Stimulated activated CD8-positive, alpha-beta memory T cell treated with anti-CD3 and anti-CD28 coated beads, Interleukin-2, amount 100 ng/mL, for 48 hours (primary cell): ENCODE measurements around the gene DYRK1B.
"Not testable (repeated sequence)": the region's sequence is repeated elsewhere in the genome, so short reads cannot be mapped to it uniquely, and the experiment has no call there.

Experiments used
- DNase-seq, 2 donors: peaks; one replicate each; pipeline ENCODE4 v3.0.0-alpha.2; 2020; ENCODE audit warnings: low read depth in 2 of 2

DYRK1B gene

DNA sequence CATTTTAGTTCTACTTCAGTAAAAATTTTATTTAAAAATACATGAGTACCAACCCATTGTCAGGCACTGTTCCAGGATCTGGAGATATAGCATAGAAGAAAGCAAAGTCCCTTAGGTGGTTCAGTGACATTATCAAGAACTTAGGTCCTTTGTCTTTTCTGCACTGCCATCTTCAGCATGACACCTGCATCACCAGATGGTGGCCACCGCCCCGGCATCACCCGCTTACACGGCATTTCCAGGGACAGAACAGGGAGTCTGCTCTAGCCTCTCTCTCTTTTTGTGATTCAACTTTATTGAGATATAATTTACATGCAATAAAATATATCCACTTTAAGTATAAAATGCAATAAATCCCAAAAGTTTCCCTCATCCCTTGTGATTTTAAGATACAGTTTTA lies 23.5 kb downstream of the DYRK1B start:
- no peak for DNase-seq

DNA sequence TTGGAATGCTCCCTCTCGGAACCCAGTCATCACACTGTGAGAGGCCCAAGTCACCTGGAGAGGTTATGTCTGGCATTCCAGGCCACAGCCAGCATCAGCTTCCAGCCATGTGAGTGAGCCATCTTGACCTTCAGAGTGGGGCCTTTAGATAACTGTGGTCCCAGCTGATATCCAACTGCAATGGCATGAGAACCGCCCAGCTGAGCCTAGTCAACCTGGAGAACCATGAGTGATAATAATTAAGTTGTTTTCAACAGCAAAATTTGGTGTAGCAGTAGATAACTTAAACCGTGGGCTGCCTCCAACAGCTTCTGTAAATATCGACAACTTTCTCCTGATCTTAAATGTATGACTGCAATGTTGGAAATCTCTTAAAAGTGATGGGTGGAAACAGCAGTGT lies 24.6 kb downstream of the DYRK1B start:
- no peak for DNase-seq

DNA sequence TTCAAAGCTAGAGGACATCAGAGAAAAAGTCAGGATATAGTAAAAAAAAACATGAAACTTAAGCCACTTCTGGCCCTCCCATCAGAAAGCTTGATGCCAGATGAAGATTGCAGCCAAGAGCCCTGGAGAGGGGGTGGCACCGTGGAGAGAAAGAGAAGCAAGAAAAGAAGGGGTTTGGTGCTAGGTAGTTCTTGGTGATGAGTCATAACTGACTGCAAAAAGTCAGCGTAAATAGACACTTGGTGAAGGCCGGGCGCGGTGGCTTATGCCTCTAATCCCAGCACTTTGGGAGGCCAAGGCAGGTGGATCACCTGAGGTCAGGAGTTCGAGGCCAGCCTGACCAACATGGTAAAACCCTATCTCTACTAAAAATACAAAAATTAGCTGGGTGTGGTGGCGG lies 25.3 kb downstream of the DYRK1B start:
- not testable (repeated sequence) for DNase-seq

DNA sequence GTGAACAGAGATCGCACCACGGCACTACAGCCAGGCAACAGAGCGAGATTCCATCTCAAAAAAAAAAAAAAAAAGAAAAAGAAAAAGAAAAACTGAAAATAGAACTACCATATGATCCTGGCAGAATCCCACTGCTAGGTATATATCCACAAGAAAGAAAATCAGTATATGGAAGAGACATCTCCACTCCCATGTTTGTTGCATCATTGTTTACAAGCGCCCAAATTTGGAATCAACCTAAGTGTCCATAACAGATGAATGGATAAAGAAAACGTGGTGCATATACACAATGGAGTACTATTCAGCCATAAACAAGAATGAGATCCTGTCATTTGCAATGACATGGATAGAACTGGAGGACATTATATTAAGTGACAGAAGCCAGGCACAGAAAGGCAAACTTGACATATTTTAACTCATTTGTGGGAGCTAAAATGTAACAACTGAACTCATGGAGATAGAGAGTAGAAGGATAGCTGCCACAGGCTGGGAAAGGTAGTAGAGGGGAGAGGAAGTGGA lies 26.1 kb downstream of the DYRK1B start:
- DNase-seq, result no peak

DNA sequence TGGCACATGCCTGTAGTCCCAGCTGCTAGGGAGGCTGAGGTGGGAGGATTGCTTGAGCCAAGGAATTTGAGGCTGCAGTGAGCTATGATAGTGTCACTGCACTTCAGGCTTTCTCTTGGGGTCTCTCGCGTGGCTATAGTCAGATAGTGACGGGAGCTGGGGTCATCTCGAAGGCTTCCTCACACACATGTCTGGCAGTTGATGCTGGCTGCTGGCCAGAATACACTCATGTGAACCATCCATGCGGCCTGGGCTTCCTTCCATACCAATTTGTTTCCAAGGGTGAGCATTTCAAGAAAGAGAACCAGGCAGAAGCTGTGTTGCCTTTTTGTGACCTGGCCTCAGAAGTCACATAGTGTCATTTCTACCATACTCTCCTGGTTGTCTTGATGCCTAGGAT lies 28.9 kb downstream of the DYRK1B start:
- no peak for DNase-seq

DNA sequence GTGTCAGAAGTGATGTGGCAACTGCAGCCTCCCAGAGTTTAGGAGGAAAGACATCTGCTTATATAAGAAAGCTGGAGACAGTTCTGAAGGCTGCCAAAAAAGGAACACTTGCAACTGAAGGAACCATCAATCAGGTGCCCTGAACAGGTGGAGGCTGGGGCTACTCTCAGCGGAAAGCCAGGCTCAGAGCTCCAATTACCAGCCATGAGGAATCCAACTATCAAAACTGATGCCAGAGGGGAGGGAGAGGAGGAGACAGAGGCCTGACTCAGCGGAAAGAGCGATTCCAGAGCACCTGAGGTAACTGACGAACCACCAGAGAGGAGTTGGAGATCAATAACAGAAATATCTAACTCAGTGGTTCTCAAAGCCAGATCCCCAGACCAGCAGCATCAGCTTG lies 31.0 kb downstream of the DYRK1B start:
- no peak for DNase-seq

DNA sequence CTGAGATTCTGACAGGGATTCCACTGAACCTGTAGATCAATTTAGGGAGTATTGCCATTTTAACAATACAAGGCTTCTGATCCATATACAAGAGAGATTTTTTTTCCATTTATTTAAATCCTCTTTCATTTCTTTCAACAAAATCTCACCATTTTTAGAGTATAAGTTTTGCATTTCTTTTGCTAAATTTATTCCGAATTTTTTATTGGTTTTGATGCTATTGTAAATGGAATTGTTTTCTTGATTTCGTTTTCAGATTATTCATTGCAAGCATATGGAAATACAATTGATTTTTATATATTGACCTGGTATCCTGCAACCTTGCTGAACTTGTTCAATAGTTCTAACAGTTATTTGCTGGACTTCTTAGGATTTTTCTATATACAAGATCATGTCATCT lies 36.9 kb downstream of the DYRK1B start:
- no peak for DNase-seq

DNA sequence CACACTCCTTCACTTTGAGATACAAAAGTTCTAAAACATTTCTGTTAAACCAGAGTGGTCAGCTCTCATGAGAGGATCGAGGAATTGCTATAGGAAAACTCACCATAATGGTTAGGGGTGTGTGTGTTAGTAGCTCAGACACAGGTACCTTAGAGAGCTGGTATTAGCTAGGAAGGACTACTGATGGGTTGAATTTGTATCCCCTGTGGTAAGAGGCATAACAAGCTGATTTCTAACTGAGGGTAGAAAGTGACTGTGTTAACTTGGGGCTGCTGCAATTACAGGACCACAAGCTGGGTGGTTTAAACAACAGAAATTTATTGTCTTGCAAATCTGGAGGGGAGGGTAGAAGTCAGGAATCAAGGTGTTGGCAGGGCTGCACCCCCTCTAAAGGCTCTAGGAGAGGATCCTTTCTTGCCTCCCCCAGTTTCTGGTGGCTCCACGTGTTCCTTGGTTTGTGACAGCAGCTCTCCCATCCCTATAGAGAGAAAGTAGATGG lies 37.9 kb downstream of the DYRK1B start:
- no peak for DNase-seq

DNA sequence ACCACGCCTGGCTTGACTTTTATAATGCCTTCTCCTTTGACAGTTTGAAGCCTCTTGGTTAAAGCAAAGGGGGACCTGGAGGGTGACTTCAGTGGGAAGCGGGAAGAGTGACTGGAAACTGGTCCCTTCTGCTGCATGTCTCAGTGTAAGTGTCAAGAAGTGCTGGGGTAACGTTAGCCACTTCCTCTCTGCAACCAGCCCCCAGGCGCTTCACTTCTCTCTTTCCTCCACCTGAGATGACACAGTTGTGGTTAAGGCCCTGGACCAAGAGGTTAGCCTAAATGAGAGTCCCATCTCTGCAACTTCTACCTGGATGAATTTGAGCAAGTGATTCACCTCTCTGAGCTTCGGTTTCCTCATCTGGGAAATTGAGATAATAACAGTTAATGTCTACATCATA lies 39.0 kb downstream of the DYRK1B start:
- DNase-seq, result no peak

DNA sequence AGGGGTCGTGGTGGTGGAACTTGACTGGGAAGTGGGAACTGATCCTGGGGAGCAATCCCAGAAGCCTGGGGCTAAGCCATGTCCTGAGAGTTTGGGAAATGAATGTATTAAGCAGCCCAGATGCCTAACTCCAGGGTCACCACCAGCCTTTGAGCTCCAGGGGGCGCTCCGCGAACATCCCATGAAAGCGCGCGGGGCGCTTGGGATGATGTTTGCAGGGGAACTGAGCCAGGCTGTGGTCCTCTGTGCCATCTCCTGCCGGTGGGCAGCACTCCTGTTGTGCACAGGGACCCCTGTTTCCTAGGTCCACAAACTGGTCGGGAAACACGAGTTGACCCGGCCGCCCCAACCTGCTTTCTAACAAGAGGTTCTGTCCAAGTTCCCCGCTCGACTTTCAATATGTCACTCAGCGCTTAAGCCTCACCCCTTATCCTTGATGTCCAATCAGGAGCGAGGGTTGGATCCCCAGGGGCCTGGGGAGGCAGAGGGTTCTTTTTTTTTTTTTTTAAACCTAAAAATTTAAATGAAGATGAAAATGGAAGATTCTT lies 40.9 kb downstream of the DYRK1B start:
- peak; percentile 53 to 70 for DNase-seq

DNA sequence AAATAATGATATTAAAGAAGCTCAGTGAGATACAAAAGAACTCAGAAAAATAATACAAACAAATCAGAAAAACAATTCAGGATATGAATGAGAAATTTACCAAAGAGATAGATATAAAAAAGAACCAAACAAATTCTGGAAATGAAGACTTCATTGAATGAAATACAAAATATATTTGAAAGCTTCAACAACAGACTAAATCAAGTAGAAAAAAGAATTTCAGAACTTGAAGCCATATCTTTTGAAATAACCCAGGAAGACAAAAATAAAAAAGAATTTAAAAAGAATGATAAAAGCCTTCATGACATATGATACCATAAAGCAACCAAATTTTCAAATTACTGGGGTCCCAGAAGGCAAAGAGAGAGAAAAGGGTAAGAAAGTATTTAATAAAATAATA lies 45.7 kb downstream of the DYRK1B start:
- no peak for DNase-seq

DNA sequence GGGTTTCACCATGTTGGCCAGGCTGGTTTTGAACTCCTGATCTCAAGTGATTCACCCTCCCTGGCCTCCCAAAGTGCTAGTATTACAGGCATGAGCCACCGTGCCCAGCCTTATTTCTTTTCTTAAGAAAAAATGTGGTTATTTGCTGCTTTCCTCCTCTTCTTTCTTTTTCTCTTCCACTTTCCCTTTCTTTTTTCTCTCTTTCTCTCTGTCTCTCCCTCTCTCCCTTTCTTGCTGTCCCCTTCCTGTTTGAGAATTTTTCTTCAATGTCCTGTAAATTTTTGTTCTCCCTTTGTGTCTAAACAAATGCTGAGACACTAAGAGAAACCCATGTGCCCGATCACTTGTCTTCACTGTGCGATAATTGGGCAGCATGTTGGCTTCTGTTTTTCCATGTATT lies 53.1 kb downstream of the DYRK1B start:
- no peak for DNase-seq

DNA sequence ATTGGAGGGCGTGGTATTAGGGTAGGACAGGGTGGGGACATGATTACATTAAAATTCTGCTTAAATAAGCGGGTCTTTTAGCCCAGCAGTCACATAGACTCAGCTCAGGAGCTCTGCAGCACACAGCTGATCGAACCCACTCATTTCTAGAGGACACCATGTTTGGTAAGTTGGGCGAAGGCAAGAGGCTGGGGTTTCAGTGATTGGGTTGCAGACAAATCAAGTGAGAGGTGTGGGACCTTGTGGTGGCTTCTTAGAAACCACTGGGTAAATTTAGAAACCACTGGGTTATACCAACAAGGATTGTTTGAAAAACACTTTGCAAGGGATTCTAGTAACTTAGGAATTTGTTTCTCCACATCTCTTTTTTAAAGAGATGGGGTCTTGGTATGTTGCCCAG lies 55.2 kb downstream of the DYRK1B start, which contains the start of gene LEUTX:
TSS of gene LEUTX (plus strand) at position 92 of the 400 bp plus-strand sequence. CDS start at position 159, 67 bp downstream.
- peak in 1 of 2 donors; percentile 11 for DNase-seq
